DOHH2 (cell line): ENCODE data around the gene FFAR3.
A peak's percentile ranks its signal among the peaks of the same experiment; 100 is the strongest.

Experiments
- H3F3A ChIP-seq: fragments of 200-600 bp; sonication (generic), shearing (Covaris generic); 2 replicates; pipeline ENCODE4 v1.6.0; 2016; ENCODE audit warnings: antibody characterized with exemption, mild to moderate bottlenecking; ENCODE audit not compliant: control insufficient read depth, insufficient read depth
- H3K27ac ChIP-seq: fragments of 200-600 bp; sonication (generic); 2 replicates; pipeline ENCODE4 v1.5.1; 2014; ENCODE audit warnings: low read depth, mild to moderate bottlenecking, low read length, moderate library complexity
- H3K27me3 ChIP-seq: fragments of 200-600 bp; sonication (generic); 2 replicates; pipeline ENCODE4 v1.6.1; 2014; ENCODE audit warnings: mild to moderate bottlenecking, low read length, mixed read lengths; ENCODE audit not compliant: control insufficient read depth
- H3K36me3 ChIP-seq: fragments of 200-600 bp; sonication (generic); 2 replicates; pipeline ENCODE4 v1.6.1; 2014; ENCODE audit warnings: mild to moderate bottlenecking, low read length, moderate library complexity, mixed read lengths; ENCODE audit not compliant: control insufficient read depth
- H3K4me1 ChIP-seq: fragments of 200-600 bp; sonication (generic); 2 replicates; pipeline ENCODE4 v1.6.1; 2014; ENCODE audit warnings: mild to moderate bottlenecking, low read length, mixed read lengths; ENCODE audit not compliant: control insufficient read depth
- H3K4me2 ChIP-seq: fragments of 200-600 bp; sonication (generic); 2 replicates; pipeline ENCODE4 v1.6.0; 2014; ENCODE audit warnings: mild to moderate bottlenecking, low read length, moderate library complexity
- H3K4me3 ChIP-seq: fragments of 200-600 bp; sonication (generic); 2 replicates; pipeline ENCODE4 v1.5.1; 2014; ENCODE audit warnings: mild to moderate bottlenecking, low read length, mixed read lengths
- H3K79me2 ChIP-seq: fragments of 200-600 bp; sonication (generic); 2 replicates; pipeline ENCODE4 v1.6.1; 2014; ENCODE audit warnings: mild to moderate bottlenecking, low read length, mixed read lengths; ENCODE audit not compliant: control insufficient read depth
- H3K9me2 ChIP-seq: fragments of 200-600 bp; sonication (generic); replicated peaks from 2 replicates; pipeline ENCODE4 v1.6.1; 2014; ENCODE audit warnings: mild to moderate bottlenecking, low read length, mixed read lengths; ENCODE audit not compliant: control insufficient read depth
- H3K9me3 ChIP-seq: fragments of 200-600 bp; sonication (generic); 2 replicates; pipeline ENCODE4 v1.6.1; 2014; ENCODE audit warnings: antibody characterized with exemption, low read length, mixed read lengths; ENCODE audit not compliant: control insufficient read depth, insufficient read depth
- H4K20me1 ChIP-seq: fragments of 200-600 bp; sonication (generic); 2 replicates; pipeline ENCODE4 v1.6.0; 2014; ENCODE audit warnings: low read depth, mild to moderate bottlenecking, antibody characterized with exemption, low read length, moderate library complexity; ENCODE audit not compliant: control insufficient read depth, insufficient read depth
- CTCF ChIP-seq: fragments of 200-600 bp; sonication (generic); IDR thresholded peaks from one replicate; pipeline ENCODE4 v1.5.1; 2014; ENCODE audit warnings: antibody characterized with exemption, mild to moderate bottlenecking, low read depth, low read length; ENCODE audit not compliant: poor library complexity, severe bottlenecking
- EZH2phosphoT487 ChIP-seq: fragments of 200-600 bp; sonication (generic); IDR thresholded peaks from 2 replicates; pipeline ENCODE4 v1.6.1; 2017; ENCODE audit warnings: borderline replicate concordance, mild to moderate bottlenecking, antibody characterized with exemption, low read length, moderate library complexity, mixed read lengths

Gene FFAR3

GRCh38 chr19:35352448-35353304 lies 5.6 kb upstream of the FFAR3 start:
- H3K27me3 ChIP-seq, result peaks cover 14% of the 10 kb centered on the region
- TF ChIP-seq EZH2phosphoT487 (no peak), CTCF (peak; percentile 84)
- H3K36me3 ChIP-seq, result peaks cover 8% of the 10 kb centered on the region
- peaks cover 62% of the 10 kb centered on the region for H3K4me1 ChIP-seq
- no peaks in the 10 kb centered on the region for H3K9me3 ChIP-seq
- 0 out of 2 replicates have a peak, but pooled peaks cover 3% of the 10 kb centered on the region for H4K20me1 ChIP-seq
- no peaks in the 10 kb centered on the region for H3K9me2 ChIP-seq
- no peaks in the 10 kb centered on the region for H3K79me2 ChIP-seq
- peak overlapping the region; percentile 48 for H3K27ac ChIP-seq
- H3K4me2 ChIP-seq, result peak overlapping the region; percentile 61
- peaks cover 19% of the 10 kb centered on the region for H3F3A ChIP-seq
- H3K4me3 ChIP-seq, result peak overlapping the region; percentile 44

- H3K79me2 ChIP-seq, result no peaks in the 10 kb centered on the region
- TF ChIP-seq EZH2phosphoT487 (no peak), CTCF (no peak)
- H3K9me2 ChIP-seq, result no peaks in the 10 kb centered on the region
- H3K4me2 ChIP-seq, result no peak overlapping the region
- H3K4me1 ChIP-seq, result peaks cover 53% of the 10 kb centered on the region
- H3K27ac ChIP-seq, result no peak overlapping the region
- peaks cover 9% of the 10 kb centered on the region for H3F3A ChIP-seq
- peaks cover 21% of the 10 kb centered on the region for H3K27me3 ChIP-seq
- no peaks in the 10 kb centered on the region for H3K9me3 ChIP-seq
- H3K36me3 ChIP-seq, result no peaks in the 10 kb centered on the region; the same call in 1 of the 2 replicates
- H4K20me1 ChIP-seq, result no peaks in the 10 kb centered on the region
- H3K4me3 ChIP-seq, result no peak overlapping the region
Measured at GRCh38 chr19:35353635-35354034, 4.6 kb upstream of the FFAR3 start.

- no peak overlapping the region for H3K4me2 ChIP-seq
- H3K9me2 ChIP-seq, result no peaks in the 10 kb centered on the region
- no peaks in the 10 kb centered on the region for H3K36me3 ChIP-seq
- no peaks in the 10 kb centered on the region for H3F3A ChIP-seq
- H3K4me3 ChIP-seq, result no peak overlapping the region
- peaks cover 21% of the 10 kb centered on the region for H3K27me3 ChIP-seq
- no peaks in the 10 kb centered on the region for H3K9me3 ChIP-seq
- H4K20me1 ChIP-seq, result no peaks in the 10 kb centered on the region
- no peak for TF ChIP-seq CTCF
- no peak for TF ChIP-seq EZH2phosphoT487
- no peaks in the 10 kb centered on the region for H3K79me2 ChIP-seq
- H3K27ac ChIP-seq, result no peak overlapping the region
- peaks cover 40% of the 10 kb centered on the region for H3K4me1 ChIP-seq
Measured at GRCh38 chr19:35354898-35355297, 3.4 kb upstream of the FFAR3 start.
